Hindlimb muscle (tissue), 1 donor: ENCODE data around the gene TSPAN15. TPM values are rescaled to one million over a fixed set of nuclear protein-coding genes. Genes with fewer than 3 reads are reported as not detected.
"Not testable (repeated sequence)": the region's sequence is repeated elsewhere in the genome, so short reads cannot be mapped to it uniquely, and the experiment has no call there.

Experiments used
- DNase-seq: peaks from one replicate; pipeline ENCODE4 v3.0.0-alpha.2; 2013
- polyA plus RNA-seq: library from polyadenylated mRNA; unstranded; fragments of 120-200 nt; gene quantifications from one replicate; pipeline ENCODE4 v1.2.1, GENCODE V29; 2013; ENCODE audit not compliant: insufficient read length

TSPAN15 gene
- polyA plus RNA-seq, 1 donor: 93.8 TPM

GRCh38 chr10:69504576-69505250 lies 53.4 kb downstream of the TSPAN15 start:
- DNase-seq: no peak

GRCh38 chr10:69505636-69506318 lies 54.5 kb downstream of the TSPAN15 start:
- DNase-seq: no peak

GRCh38 chr10:69506487-69506833 lies 55.2 kb downstream of the TSPAN15 start:
- DNase-seq: no peak

GRCh38 chr10:69506834-69507713 lies 55.8 kb downstream of the TSPAN15 start:
- DNase-seq: no peak

GRCh38 chr10:69508738-69509340 lies 57.6 kb downstream of the TSPAN15 start:
- DNase-seq: no peak

GRCh38 chr10:69512901-69513300 lies 61.6 kb downstream of the TSPAN15 start:
- no peak for DNase-seq

- DNase-seq: no peak
Observed at GRCh38 chr10:69513617-69514016, 62.4 kb downstream of the TSPAN15 start.

- DNase-seq: no peak
Observed at GRCh38 chr10:69515699-69516259, 64.5 kb downstream of the TSPAN15 start.

- no peak for DNase-seq
Observed at GRCh38 chr10:69516316-69516715, 65.1 kb downstream of the TSPAN15 start.

- DNase-seq: no peak
Observed at GRCh38 chr10:69516796-69517195, 65.5 kb downstream of the TSPAN15 start.

GRCh38 chr10:69517271-69517848 lies 66.1 kb downstream of the TSPAN15 start:
- DNase-seq: no peak

GRCh38 chr10:69527961-69528360 lies 76.7 kb downstream of the TSPAN15 start:
- DNase-seq: no peak

GRCh38 chr10:69533658-69534057 lies 82.4 kb downstream of the TSPAN15 start:
- no peak for DNase-seq

GRCh38 chr10:69536521-69536920 lies 85.3 kb downstream of the TSPAN15 start:
- not testable (repeated sequence) for DNase-seq

GRCh38 chr10:69537449-69537848 lies 86.2 kb downstream of the TSPAN15 start:
- no peak for DNase-seq

- DNase-seq: no peak
Observed at GRCh38 chr10:69538461-69538860, 87.2 kb downstream of the TSPAN15 start.

- DNase-seq: no peak
Observed at GRCh38 chr10:69541463-69541862, 90.2 kb downstream of the TSPAN15 start.

- DNase-seq: no peak
Observed at GRCh38 chr10:69549959-69550358, 98.7 kb downstream of the TSPAN15 start.

GRCh38 chr10:69552268-69552667 lies 101.0 kb downstream of the TSPAN15 start:
- no peak for DNase-seq

GRCh38 chr10:69553328-69553727 lies 102.1 kb downstream of the TSPAN15 start:
- DNase-seq: no peak

- DNase-seq: no peak
Observed at GRCh38 chr10:69554611-69555010, 103.3 kb downstream of the TSPAN15 start.
